HG03457 (cell line): ENCODE results near the gene CHCT1.
"Not testable (repeated sequence)": the region's sequence is repeated elsewhere in the genome, so short reads cannot be mapped to it uniquely, and the experiment has no call there.

Source experiments
- ATAC-seq: cut with Tn5 transposase; IDR thresholded peaks from one replicate; pipeline ENCODE4 v1.9.1; 2021; ENCODE audit warnings: moderate number of reproducible peaks; ENCODE audit not compliant: unreplicated experiment

Gene CHCT1

GRCh38 chr17:60398227-60398959, 23.9 kb upstream of the CHCT1 start:
- no peak for ATAC-seq

DNA sequence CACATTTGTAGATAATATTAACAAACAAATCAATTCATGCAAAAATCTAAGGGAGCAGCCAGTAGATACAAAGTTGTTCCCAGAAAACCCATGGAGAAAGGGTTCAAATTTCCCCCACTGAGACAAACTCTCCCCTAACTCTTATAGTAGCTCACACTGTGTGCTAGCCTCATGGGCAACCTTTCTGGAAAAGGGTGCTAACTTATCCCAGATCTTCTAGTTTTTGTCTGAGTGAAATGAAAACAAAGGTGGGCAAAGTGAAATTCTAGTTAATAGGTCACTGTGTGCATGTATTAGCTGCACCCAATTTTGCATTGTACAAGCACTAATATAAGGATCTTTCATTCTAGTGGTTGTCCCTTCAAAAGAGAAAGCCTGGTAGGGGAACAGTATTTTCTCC, 20.5 kb upstream of the CHCT1 start:
- ATAC-seq = no peak

DNA sequence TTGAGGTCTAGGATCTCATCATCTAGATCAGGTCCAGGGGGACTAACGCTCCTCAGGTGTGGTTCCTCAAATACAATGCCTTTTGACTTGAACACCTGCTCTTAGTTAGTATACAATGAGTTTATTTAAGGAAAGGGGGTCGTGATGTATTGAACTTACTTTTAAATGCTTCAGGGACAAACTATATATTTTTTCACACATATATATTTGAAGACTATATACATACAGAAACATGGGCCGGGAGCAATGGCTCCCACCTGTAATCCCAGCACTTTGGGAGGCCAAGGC, 18.8 kb upstream of the CHCT1 start:
- no peak for ATAC-seq

DNA sequence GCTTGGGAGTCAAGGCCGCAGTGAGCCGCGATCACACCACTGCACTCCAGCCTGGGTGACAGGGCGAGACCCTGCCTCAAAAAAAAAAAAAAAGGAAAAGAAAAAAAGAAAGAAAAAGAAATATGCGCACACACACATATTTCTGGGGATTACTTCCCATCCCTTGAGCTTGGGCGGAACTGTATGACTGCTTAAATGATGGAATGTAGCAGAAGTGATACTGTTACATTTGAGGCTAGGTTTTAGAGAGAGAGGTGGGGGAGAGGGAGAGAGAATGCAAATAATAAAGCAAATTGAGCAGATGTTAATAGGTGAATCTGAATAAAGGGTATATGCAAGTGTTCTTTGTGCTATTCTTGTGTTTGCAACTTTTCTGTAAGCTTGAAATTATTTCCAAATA, 18.3 kb upstream of the CHCT1 start:
- ATAC-seq = no peak

DNA sequence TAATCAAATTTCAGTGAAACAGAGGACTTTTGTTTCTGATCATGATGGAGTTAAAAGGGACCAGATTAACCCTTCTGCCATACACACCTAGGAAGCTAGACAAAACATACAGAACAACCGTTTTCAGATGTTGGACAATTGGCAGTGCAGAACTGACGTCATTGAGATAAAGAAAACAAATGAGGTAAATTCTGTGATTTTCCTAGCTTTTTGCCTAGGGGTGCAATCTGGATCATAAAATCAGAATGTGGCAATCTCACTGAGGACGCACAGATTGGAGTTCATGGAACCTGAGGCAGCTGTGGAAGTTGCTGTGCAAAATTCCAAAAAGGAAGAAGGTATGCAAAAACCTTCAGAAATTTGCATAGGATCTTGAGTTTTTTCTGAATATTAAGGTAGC, 15.4 kb upstream of the CHCT1 start:
- ATAC-seq = no peak

GRCh38 chr17:60410001-60410400, 12.3 kb upstream of the CHCT1 start:
- no peak for ATAC-seq

DNA sequence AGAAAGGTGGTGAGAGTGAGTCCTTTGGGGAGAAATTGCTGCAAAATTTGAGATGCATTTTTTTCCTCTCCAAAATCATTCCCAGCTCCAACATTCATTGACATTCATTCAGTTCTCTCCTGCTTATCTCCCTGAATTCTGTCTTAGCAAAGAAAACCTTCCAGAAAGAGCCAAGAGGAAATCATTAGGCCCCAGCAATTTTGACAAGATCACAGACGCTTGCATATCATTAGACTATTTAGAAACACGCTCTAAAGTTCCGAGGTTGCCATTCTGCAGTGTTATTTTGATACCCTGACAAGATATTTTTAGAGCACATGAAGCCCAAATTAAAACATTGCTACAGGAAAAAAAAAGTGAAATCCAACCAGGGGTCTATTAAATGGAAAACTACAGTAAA, 9.6 kb upstream of the CHCT1 start:
- no peak for ATAC-seq

- ATAC-seq = no peak
These were observed 7.1 kb upstream of the CHCT1 start for GRCh38 chr17:60415146-60415545.

- no peak for ATAC-seq
These were observed 5.8 kb upstream of the CHCT1 start for GRCh38 chr17:60416368-60416925.

DNA sequence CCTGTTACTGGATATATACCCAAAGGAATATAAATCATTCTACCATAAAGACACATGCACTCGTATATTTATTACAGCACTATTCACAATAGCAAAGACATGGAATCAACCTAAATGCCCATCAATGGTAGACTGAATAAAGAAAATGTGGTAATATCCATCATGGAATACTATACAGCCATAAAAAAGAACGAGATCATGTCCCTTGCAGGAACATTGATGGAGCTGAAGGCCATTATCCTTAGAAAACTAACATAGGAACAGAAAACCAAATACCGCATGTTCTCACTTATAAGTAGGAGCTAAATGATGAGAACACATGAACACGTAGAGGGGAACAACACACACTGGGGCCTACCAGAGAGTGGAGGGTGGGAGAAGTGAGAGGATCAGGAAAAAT, 3.3 kb upstream of the CHCT1 start:
- not testable (repeated sequence) for ATAC-seq

DNA sequence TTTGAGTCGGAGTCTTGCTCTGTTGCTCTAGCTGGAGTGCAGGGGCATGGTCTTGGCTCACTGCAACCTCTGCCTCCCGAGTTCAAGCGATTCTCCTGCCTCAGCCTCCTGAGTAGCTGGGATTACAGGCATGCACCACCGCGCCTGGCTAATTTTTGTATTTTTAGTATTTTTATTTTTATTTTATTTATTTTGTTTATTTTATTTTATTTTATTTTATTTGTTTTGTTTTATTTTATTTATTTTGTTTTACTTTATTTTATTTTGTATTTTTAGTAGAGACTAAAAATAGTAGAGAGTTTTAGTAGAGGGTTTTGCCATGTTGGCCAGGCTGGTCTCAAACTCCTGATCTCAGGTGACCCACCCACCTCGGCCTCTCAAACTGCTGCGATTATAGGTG, 2.4 kb upstream of the CHCT1 start:
- ATAC-seq = not testable (repeated sequence)

GRCh38 chr17:60421273-60422161, 772 bp upstream of the CHCT1 start:
- ATAC-seq = peak; percentile 75

DNA sequence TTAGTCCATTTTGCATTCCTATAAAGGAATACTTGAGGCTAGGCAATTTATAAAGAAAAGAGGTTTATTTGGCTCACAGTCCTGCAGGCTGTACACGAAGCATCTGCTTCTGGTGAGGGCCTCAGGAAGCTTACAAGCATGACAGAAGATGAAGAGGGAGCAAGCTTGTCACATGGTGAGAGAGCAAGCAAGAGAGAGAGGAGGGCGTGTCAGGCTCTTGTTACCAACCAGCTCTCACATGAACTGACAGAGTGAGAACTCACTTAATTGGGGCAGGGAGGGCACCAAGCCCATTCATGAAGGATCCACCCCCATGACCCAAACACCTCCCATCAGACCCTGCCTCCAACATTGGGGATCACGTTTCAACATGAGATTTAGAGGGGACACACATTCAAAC, 1.6 kb downstream of the CHCT1 start:
- ATAC-seq = no peak

DNA sequence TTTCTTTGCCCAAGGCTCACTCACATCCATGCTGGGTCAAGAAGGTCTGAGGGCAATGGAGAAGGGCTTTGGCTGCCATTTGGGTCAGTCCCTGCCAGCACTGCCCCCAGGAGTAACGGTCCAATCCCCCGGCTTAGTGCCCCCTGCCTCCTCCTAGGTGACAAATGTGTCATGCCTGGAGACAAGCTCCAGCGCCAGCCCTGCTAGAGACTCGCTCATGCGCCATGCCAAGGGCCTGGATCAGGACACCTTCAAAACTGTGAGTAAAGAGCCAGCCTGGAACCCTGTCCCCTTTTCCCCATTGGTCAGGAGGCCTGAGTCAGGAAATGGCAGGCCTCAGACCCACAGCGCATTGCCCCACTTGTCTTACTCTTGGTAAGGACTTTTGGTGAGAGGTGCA, 3.3 kb downstream of the CHCT1 start:
- no peak for ATAC-seq

DNA sequence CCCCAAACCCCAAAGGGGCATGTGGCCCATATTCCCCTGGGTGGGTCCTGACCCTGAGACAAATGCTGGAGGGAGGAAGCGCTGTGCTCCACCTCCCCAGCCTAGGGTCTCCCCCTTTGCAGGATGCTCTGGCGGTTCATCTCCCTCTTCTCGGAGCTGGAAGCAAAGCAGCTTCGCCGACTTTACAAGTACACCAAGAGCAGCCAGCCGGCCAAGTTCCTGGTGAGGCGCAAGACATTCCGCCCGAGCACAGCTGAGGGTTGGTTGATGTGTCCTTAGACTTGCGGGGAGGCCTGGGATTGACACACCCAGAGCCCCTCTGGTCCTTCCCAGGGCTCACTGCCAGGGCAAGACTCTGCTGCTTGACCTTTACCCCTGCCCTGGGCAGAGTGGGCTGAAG, 4.3 kb downstream of the CHCT1 start:
- ATAC-seq = no peak

DNA sequence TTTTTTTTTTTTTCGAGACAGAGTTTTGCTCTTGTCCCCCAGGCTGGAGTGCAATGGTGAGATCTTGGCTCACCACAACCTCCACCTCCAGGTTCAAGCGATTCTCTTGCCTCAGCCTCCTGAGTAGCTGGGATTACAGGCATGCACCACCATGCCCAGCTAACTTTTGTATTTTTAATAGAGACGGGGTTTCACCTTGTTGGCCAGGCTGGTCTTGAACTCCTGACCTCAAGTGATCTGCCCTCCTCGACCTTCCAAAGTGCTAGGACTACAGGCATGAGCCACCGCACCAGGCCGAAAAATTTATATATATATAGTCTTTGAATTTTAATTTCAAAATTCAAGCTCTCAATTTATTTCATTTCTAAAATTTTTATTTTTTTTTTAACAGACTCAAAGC, 6.2 kb downstream of the CHCT1 start:
- not testable (repeated sequence) for ATAC-seq

GRCh38 chr17:60430561-60430960, 8.3 kb downstream of the CHCT1 start:
- ATAC-seq = not testable (repeated sequence)

- ATAC-seq = not testable (repeated sequence)
These were observed 11.0 kb downstream of the CHCT1 start for GRCh38 chr17:60433021-60433997.

GRCh38 chr17:60435244-60436167, 13.2 kb downstream of the CHCT1 start:
- no peak for ATAC-seq

GRCh38 chr17:60436676-60437075, 14.4 kb downstream of the CHCT1 start:
- ATAC-seq = no peak
